Nephron (organoid): ENCODE results near the gene THOC5.
A peak's percentile ranks its signal among the peaks of the same experiment; 100 is the strongest.
"Not testable (repeated sequence)": the region's sequence is repeated elsewhere in the genome, so short reads cannot be mapped to it uniquely, and the experiment has no call there.

Experiments
- H3K27ac Mint-ChIP-seq, 3 experiments: 2 replicates each; pipeline ENCODE4 v1.8.0; 2020; ENCODE audit warnings: mixed read lengths in 3 of 3, mild to moderate bottlenecking in 2 of 3, moderate library complexity in 1 of 3
- H3K27me3 Mint-ChIP-seq: 2 replicates; pipeline ENCODE4 v1.8.0; 2021; ENCODE audit warnings: low read depth, mild to moderate bottlenecking, moderate library complexity, mixed read lengths
- H3K36me3 Mint-ChIP-seq: 2 replicates; pipeline ENCODE4 v1.8.0; 2020; ENCODE audit warnings: low read depth, mixed read lengths
- H3K4me1 Mint-ChIP-seq: 2 replicates; pipeline ENCODE4 v1.8.0; 2020; ENCODE audit warnings: mixed read lengths
- H3K4me3 Mint-ChIP-seq, 3 experiments: 2 replicates each; pipeline ENCODE4 v1.8.0; 2020; ENCODE audit warnings: mild to moderate bottlenecking in 3 of 3, mixed read lengths in 3 of 3, moderate library complexity in 2 of 3
- H3K9me3 Mint-ChIP-seq: 2 replicates; pipeline ENCODE4 v1.8.0; 2020; ENCODE audit warnings: mixed read lengths
- TF ChIP-seq, protein P1 (sequence below), 3 experiments: fragments of 200-600 bp; sonication (generic); IDR thresholded peaks; one replicate each; pipeline ENCODE4 v1.5.0; 2021; ENCODE audit warnings: antibody characterized with exemption in 3 of 3; ENCODE audit not compliant: unreplicated experiment in 3 of 3

THOC5 gene

GRCh38 chr22:29553351-29554224, at the start of gene THOC5:
TSS of gene THOC5 (minus strand) at chr22:29553757. CDS start at chr22:29549147, 4,610 bp downstream.
- peaks cover 54% of the 10 kb centered on the region for H3K36me3 Mint-ChIP-seq
- H3K27me3 Mint-ChIP-seq = no peaks in the 10 kb centered on the region
- H3K4me3 Mint-ChIP-seq = peak within 1 kb of the TSS; percentile 82 to 95 (median 88)
- peaks cover 11% of the 10 kb centered on the region for H3K4me1 Mint-ChIP-seq
- no peaks in the 10 kb centered on the region for H3K9me3 Mint-ChIP-seq
- TF ChIP-seq, protein P1, sequence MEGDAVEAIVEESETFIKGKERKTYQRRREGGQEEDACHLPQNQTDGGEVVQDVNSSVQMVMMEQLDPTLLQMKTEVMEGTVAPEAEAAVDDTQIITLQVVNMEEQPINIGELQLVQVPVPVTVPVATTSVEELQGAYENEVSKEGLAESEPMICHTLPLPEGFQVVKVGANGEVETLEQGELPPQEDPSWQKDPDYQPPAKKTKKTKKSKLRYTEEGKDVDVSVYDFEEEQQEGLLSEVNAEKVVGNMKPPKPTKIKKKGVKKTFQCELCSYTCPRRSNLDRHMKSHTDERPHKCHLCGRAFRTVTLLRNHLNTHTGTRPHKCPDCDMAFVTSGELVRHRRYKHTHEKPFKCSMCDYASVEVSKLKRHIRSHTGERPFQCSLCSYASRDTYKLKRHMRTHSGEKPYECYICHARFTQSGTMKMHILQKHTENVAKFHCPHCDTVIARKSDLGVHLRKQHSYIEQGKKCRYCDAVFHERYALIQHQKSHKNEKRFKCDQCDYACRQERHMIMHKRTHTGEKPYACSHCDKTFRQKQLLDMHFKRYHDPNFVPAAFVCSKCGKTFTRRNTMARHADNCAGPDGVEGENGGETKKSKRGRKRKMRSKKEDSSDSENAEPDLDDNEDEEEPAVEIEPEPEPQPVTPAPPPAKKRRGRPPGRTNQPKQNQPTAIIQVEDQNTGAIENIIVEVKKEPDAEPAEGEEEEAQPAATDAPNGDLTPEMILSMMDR (IDR thresholded peaks at IDR 0.05; ENCODE audit: unreplicated experiment in 3 of 3) = peak; percentile 57 to 61 (median 59)
- peak within 1 kb of the TSS; percentile 90 to 95 (median 93) for H3K27ac Mint-ChIP-seq

DNA sequence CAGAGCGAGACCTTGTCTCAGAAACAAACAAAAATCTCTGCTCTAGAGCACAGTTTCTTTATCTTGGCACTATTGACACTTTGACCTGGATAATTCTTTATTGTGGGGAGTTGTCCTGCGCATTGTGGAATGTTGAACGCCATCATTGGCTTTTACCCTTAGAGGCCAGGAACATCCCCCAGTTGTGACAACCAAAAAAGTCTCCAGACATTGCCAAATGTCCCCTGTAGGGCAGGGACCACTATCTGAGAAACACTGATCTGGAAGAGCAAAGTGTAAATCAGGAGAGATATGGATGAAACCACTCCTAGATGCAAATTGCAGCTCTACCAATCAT, 45.1 kb upstream of the THOC5 start:
- H3K4me3 Mint-ChIP-seq = no peak overlapping the region

DNA sequence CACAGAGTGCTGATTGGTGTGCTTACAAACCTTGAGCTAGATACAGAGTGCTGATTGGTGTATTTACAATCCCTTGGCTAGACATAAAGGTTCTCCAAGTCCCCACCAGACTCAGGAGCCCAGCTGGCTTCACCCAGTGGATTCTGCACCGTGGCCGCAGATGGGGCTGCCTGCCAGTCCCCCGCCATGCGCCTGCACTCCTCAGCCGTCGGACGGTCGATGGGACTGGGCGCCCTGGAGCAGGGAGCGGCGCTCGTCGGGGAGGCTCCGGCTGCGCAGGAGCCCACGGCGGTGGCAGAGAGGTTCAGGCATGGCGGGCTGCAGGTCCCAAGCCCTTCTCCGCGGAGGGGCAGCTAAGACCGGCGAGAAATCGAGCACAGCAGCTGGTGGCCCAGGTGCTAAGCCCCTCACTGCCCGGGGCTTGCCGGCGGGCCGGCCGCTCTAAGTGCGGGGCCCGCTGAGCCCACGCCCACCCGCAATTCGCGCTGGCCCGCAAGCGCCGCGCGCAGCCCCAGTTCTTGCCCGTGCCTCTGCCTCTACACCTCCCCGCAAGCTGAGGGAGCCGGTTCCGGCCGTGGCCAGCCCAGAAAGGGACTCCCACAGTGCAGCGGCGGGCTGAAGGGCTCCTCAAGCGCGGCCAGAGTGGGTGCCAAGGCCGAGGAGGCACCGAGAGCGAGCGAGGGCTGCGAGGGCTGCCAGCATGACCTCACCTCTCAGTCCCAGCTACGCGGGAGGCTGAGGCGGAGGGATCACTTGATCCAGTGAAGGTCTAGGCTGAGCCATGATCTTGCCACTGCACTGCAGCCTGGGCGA, 44.5 kb upstream of the THOC5 start:
- H3K9me3 Mint-ChIP-seq, H3K27me3 Mint-ChIP-seq, H3K4me3 Mint-ChIP-seq, H3K27ac Mint-ChIP-seq, H3K4me1 Mint-ChIP-seq, H3K36me3 Mint-ChIP-seq: not testable (repeated sequence)

More for the DNA sequence above, 45.1 kb upstream of the THOC5 start:
- peaks cover 7% of the 10 kb centered on the region for H3K4me1 Mint-ChIP-seq
- H3K9me3 Mint-ChIP-seq = no peaks in the 10 kb centered on the region
- no peaks in the 10 kb centered on the region for H3K27me3 Mint-ChIP-seq
- TF ChIP-seq, protein P1 (IDR thresholded peaks at IDR 0.05; ENCODE audit: unreplicated experiment in 3 of 3) = no peak
- no peaks in the 10 kb centered on the region for H3K36me3 Mint-ChIP-seq
- no peak overlapping the region for H3K27ac Mint-ChIP-seq

DNA sequence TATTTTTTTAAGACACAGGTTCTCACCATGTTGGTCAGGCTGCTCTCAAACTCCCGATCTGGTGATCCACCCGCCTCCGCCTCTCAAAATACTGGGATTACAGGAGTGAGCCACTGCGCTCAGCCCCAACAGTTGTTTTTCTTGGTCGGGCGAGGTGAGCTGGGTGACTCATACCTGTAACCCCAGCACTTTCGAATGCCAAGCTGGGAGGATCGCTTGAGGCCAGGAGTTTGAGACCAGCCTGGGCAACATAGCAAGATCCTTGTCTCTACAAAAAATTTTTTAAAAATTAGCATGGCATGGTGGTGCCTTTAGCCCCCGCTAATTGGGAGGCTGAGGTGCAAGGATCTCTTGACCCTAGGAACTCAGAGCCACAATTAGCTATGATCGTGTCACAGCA, 42.9 kb upstream of the THOC5 start:
- peaks cover under 1% of the 10 kb centered on the region for H3K4me1 Mint-ChIP-seq
- H3K27me3 Mint-ChIP-seq = no peaks in the 10 kb centered on the region
- TF ChIP-seq, protein P1 (IDR thresholded peaks at IDR 0.05; ENCODE audit: unreplicated experiment in 3 of 3) = no peak

GRCh38 chr22:29594447-29594846, 40.9 kb upstream of the THOC5 start:
- not testable (repeated sequence) for H3K36me3 Mint-ChIP-seq, H3K4me3 Mint-ChIP-seq, H3K4me1 Mint-ChIP-seq

More for the DNA sequence above, 42.9 kb upstream of the THOC5 start:
- Mint-ChIP-seq H3K4me3 (no peak overlapping the region), H3K27ac (no peak overlapping the region), H3K36me3 (no peaks in the 10 kb centered on the region), H3K9me3 (no peaks in the 10 kb centered on the region)

GRCh38 chr22:29593923-29594322, 40.4 kb upstream of the THOC5 start:
- H3K27me3 Mint-ChIP-seq = no peaks in the 10 kb centered on the region
- no peak overlapping the region for H3K4me3 Mint-ChIP-seq
- H3K4me1 Mint-ChIP-seq = no peaks in the 10 kb centered on the region
- H3K9me3 Mint-ChIP-seq = no peaks in the 10 kb centered on the region
- H3K36me3 Mint-ChIP-seq = no peaks in the 10 kb centered on the region
- TF ChIP-seq, protein P1 (IDR thresholded peaks at IDR 0.05; ENCODE audit: unreplicated experiment in 3 of 3) = no peak
- H3K27ac Mint-ChIP-seq = no peak overlapping the region

More at GRCh38 chr22:29594447-29594846, 40.9 kb upstream of the THOC5 start:
- not testable (repeated sequence) for H3K9me3 Mint-ChIP-seq, H3K27ac Mint-ChIP-seq, H3K27me3 Mint-ChIP-seq
